Stimulated activated CD4-positive, alpha-beta T cell treated with anti-CD3 and anti-CD28 coated beads, Interleukin-4, amount 100 ng/mL, for 48 hours (primary cell): Measurements from ENCODE around the gene AHRR.

Experiments
- DNase-seq, 2 donors: peaks; one replicate each; pipeline ENCODE4 v3.0.0-alpha.2; 2020; ENCODE audit warnings: low read depth in 2 of 2

AHRR gene

DNA sequence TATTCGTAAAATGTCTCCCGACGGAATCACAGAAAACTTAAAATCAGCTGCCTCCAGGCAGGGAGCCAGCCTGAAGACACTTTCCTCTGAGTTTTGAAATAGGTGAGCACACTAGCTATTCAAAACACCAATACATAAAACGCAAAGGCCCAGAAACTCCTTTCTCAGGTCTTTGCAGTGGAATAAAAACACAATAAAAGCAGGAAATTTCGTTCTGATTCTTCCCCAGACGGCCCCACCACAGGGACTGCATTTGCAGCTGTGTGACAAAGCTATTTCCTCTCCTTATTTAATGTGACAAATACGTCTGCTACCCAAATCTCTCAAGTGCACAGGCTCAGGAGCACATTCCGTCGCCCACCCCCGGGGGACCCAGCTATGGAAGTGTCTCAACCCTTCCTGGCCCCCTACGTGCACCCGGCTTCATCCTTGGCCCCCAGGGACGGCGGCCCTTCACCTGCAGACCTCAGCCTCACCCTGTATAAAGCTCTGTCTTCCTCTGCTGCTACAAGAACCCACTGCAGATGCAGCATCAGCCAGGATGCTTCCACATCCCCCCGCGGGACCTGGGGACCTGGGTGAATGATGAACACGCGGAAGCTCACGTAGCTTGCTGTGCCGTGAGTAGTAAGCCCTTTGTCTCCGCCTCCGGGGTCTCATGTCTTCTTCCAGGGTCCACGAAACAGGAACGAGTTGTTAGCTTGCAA lies 24.9 kb downstream of the AHRR start:
- DNase-seq: no peak

- DNase-seq: no peak
These were observed 26.3 kb downstream of the AHRR start for GRCh38 chr5:347712-348284.

- DNase-seq: no peak
These were observed 27.2 kb downstream of the AHRR start for GRCh38 chr5:348726-349125.

DNA sequence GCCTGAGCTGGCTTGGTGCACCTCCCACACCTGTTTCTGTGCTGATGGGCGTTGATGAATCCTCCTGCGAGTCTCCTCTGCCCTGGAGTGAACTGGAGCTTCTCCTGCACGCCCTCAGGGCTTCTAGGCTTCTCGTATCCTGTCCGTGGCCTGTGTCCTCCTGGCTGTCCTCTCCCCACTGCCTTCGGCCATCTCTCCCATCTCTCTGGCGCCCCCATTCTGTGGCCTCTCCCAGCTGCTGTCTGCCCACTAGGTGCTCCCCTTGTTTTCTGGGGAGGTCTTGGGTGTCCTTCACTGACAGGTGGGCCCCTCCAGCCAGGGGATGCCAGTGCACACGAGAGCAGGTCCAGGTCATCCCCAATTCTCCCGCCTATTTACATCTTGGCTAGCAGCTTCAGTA lies 28.8 kb downstream of the AHRR start:
- no peak for DNase-seq

DNA sequence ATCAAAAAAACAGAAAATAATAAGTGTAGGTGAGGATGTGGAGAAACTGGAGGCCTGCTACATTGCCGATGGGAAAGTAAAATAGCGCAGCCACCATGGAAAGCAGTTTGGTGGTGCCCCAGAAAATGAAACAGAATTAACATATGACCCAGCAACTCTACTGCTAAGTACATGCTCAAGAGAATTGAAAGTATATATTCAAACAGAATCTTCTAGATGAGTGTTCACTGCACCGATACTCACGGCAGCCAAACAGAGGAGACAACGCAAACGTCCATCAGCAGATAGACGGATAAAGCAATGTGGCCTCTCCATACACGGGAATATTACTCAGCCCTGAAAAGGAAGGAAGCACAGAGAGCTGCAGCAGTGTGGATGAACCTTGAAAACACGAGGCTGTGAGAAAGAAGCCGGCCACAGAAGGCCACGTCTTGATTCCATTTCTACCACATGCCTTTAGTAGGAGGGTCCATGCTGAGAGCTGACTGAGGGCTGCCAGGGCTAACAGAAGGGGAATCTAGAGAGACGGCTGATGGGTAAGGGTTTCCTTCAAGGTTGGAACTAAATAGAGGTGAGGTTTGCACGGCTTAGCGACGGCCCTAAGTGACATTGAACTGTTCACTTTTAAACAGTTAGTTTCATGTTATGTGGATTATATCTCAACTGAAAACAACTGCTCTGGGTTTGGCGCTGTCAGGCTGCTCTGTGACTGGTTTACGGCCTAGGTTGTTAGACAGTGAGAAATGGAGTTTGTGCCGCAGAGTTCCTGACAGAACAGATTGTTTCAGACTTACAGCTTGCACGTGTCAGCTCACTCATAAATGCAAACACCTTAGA lies 29.8 kb downstream of the AHRR start:
- no peak for DNase-seq

- no peak for DNase-seq
These were observed 30.4 kb downstream of the AHRR start for GRCh38 chr5:351921-352245.

- no peak for DNase-seq
These were observed 31.4 kb downstream of the AHRR start for GRCh38 chr5:352639-353611.

DNA sequence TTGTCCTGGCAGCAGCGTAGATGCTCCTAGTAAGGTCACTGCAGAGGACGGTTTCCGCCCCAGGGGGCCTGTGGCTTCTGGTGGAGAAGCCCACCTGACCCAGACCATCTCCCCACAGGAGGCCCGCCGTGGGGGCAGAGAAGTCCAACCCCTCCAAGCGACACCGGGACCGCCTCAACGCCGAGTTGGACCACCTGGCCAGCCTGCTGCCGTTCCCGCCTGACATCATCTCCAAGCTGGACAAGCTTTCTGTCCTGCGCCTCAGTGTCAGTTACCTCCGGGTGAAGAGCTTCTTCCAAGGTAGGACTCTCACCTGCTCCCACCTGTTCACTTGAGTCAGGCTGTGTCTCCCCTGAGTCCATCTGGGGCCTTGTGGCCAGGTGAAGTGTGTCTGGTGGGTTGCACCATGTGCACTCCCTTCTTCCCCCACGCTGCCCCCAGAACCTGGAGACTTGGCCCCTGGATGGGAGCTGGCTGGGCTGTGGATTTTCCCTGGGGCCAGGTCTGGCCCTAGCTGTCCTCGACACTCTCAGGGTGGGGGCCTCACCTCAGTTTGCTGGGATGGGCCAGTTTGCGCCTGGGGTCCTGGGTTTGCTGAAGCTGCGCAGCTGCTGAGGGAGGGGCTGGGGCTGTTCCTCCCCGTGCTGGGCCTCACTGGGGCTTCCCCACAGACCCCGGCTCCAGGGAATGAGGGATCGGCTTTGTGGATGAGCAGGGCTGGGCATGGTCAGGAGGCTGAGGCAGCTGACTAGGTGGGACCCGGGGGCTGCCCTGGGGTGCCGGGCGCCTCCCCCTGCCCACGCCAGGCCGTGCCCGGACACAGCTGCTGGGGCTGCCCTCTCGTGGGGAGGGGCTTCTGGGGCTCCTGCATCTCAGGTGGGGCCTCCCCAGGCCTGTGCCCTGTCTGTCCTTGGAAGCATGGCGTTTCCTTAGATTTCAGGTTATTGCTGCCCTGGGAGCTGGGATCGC lies 32.4 kb downstream of the AHRR start:
- DNase-seq: no peak

DNA sequence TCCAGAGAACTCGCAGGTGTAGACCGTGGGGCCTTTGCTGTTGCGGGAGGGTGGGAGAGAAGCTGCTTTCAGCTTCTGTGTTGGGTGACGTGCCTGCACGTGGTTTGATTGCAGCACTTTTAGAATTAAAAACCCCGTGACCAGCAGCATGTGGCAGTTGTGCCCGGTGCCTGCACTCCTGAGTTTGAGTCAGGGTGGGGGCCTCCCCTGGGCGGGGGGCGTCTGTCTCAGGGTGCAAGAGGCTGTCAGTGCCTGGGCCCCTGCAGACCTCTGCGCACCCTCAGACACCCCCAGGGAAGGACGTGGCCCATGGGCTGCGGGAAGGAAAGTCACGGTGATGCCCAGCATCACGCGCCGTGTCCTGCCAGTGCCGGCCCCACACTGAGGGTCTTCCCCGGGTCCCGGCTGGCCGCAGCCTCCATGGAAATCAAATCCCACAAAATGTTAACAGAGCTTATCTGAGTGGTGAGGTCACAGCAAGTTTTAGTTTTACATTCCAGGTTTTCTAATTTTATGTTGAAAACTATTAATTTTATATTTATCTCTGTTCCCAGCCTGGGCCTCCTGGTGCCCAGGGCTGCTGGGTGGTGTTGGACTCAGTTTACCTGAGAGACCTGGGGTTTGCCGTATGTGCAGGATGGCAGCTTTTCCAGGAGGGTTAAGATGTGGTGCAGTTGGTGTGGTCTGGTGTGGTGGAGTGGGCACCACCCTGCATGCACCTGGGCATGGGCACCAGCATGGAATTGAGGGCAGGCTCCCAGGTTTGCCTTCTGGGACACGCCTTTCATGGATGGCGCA lies 33.3 kb downstream of the AHRR start:
- DNase-seq: no peak

DNA sequence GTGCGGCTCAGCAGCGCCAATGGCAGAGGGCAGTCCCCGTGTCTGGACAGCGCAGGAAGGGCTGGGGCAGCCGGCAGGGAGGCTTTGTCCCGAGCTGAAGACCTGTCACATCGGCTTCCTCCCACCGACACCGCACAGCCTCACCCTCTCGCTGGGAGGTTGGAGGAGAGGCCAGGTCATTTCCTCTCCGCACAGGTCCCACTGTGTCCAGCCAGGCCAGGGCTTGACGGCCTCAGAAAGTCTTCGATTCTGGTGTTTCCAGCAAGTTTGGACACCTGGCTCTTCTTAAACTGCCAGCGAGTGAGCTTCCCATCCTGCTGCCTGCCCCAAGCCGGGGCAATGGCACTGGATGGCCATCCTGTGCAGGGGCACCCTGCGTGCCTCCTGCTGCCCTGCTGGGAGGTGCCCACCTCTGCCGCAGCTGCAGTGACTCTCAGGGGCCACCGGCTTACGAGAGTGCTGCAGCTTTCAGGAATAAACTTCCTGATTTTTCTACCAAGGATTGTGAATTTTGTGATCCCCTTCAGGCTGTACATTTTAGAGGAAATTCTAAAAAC lies 33.9 kb downstream of the AHRR start:
- DNase-seq: no peak

GRCh38 chr5:355958-356357 lies 34.4 kb downstream of the AHRR start:
- no peak for DNase-seq

DNA sequence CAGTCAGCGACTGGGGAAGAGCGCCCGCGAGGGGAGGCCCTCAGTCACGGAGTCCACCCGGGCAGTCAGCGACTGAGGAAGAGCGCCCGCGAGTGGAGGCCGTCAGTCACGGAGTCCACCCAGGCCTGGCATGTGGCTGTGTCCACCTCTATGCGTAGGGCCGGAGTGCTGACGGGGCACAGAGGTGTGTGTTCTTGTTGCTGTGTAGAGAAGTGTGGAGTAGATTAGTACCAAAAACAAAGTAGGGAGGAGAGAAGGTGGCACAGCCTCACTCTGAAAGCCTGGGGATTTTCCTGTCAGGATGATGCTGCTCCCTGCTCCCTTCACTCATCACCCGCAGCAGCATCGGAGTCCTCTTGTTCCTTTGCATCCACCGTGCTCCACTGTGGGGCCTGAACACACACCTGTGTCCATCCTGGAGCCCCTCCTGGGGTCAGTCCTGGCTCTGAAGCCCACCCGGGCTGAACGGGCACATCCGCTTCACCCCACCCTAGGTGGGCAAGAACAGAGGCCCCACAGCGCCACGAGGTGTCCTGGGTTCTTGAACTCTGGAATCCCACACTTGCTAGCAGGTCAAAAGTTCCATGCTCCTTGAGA lies 37.9 kb downstream of the AHRR start:
- DNase-seq: no peak

DNA sequence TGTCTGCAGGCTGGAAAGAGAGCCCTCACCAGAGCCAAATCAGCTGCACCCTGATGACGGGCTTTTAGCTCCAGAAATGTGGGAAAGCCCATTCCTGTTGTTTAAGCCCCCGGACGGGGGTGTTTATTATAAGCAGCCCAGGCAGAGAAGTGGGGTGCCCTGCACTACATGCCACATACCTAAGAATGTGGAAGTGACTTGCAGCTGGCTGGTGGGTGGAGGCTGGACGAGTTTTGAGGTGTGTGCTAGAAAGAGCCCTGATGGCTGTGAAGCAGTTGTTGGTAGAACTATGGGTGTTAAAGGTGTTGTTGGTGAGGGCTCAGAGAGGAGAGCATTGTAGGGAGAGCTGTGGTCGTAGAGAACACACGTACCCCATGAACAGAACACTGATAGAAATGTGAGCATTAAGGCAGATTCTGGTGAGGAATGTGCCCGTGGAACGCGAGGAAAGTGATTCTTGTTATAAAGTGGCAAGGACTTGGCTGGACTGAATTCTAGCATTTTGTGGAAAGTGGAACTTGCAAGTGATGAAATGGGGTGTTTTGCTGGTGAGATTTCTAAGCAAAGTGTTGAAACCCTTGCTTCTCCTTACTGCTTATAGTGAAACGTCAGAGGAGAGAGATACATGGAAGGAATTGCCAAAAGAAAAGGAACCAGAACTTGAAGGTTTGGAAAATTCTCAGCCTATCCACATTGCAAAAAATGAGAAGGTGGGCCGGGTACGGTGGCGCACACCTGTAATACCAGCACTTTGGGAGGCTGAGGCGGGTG lies 38.9 kb downstream of the AHRR start:
- DNase-seq: no peak

GRCh38 chr5:362189-362588 lies 40.7 kb downstream of the AHRR start:
- no peak for DNase-seq

DNA sequence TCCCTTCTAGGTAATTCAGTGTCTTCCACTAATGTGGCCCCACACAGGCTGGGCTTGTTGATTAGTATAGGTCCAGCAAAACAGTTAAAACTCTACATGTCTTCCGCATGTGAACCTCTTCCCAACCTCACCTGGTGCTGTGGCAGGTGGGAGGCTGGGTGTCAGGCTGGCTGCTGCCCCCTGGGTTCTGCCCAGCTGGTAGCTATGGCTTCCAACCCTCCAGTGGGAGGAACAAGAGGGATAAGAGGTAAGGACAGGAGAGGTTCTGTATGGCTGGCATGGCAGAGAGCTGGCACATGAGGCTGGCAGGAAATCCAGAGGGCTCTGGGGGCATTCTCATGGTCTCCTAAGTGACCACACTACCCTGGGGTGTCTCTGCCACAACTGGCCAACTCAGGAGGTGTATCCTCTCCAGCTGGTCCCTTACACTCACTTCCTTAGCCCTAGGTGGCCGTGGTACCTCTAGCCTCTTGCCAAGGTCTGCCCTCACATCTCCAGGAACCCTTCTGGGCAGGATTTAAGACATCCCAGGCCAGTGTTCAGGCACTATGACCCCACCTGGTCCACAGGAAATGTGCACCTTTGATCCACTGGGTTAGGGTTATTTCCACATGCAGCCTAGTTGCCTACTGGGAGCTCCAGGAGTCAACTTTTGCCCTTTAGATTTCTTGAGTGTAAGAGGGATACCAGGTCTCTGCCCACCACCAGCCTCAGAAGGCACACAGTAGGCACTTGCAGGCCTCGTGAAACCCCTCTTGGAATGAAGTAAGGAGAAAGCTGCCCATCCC lies 41.7 kb downstream of the AHRR start:
- DNase-seq: no peak

DNA sequence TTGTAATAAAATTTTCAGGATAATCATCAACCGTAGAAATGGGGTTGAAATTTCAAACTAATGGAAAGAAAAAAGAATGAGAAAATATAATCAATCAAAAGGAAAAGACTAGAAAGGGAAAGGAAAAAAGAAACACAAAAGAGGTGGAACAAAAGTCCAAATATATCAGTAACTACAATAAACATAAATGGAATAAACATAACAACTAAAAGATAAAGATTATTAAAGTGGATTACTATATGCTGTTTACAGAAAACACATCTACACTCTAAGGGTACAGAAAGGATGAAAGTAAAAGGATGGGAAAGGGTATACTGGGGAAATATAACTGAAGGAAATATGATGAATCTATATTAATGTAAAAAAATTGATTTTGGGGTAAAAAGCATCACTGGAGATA lies 43.0 kb downstream of the AHRR start:
- DNase-seq: no peak

DNA sequence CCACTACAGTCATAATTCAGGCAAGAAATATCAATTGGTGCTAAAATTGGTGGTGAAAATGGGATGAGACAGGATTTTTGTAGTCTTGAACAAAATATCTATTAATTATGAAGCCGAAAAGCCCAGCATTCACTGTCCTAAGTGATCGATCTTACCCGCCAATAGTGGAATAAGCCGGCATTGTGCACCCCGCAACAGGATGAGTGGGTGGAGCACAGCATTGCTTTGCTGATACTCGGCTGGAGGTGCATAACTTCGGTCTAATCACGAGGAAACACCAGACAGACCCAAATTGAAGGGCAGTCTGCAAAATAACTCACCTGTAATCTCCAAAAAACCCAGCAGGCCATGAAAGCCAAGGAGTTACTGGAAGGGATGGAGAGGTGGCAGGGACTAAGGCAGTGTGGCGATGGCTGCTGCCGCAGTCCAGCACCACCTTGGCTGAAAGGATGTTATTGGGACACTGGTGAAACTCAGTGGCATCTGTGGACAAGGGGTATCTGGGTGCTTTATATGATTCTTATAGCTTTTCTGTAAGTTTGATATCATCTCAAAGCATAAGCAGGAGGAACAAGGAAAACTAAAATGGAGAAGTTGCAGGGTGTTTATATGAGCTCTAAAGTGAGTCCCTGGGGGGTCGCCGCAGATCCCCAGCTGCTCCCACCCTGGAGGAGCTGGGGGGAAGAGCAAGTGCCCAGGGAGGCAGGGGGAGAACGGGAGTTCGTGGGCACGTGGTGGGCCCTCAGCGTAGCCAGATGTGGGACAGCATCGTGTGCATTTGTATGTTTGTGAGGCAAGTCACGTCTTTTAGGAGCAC lies 45.2 kb downstream of the AHRR start:
- no peak for DNase-seq
